RPMI8226 (cell line): ENCODE data around the gene LCE6A.

Experiments used
- DNase-seq: peaks from one replicate; pipeline ENCODE4 v3.0.0-alpha.2; 2015

The LCE6A gene, protein sequence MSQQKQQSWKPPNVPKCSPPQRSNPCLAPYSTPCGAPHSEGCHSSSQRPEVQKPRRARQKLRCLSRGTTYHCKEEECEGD

DNA sequence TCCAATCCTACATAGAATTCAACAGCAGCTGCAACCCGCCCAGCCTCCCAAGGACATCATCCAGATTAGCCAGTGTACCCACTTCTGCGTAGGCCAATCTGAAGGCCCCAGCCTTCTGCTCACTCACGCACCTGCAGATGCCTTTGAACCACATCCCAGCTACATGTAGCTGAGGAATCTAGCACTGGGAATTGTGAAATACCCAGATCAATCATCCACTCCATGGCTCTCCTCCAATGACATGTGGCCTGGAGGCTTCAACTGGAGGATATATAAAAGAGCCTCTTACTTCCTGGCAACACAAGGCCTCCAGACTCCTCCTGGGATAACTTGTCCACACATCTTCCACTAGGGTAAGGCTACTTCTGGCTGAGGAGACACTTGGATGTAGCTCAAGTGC lies at the start of gene LCE6A:
Gene LCE6A (plus strand): TSS at position 301 of the 400 bp plus-strand sequence. CDS start 665 bp downstream, outside the sequence.
- no peak for DNase-seq

DNA sequence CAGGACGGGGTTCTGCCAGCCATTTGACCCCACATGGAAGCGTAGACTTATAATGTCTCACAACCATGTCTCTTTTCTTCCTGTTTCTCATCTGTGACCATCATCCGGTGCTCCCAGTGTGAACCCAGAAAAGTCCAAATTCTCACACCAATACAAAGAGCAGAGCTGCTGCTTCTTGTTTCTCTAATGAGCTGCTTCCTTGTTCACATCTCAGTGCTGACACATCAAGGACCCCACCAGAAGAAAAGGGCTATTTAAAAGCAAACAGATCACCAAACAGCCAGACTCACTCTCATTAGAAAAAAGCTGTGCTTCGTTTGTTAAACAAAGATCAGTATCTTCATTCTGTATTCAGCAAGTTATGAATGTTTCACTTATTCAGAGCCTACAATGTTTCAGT lies 47.0 kb upstream of the LCE6A start:
- no peak for DNase-seq

DNA sequence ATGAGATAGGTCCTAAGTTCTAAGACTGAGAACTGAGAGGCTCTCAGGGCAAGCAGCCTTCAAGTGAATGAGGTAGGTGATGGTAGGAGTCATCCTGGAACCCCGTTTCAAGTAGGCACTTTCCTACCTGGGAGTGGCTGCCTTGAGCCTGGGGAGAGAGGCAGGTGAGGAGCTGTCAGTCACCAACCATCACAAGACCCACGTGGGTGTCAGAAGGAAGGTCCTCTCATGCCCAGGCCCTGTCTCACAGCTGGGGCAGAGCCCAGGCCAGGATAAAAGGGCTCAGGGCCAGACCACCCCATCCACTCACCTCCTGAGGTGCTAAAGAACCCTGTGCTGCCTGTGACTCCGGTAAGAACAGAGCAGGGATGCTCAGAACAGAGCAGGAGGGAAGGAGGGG lies 46.2 kb upstream of the LCE6A start, which contains the start of gene LCE1D:
Gene LCE1D (plus strand): TSS at position 301 of the 400 bp plus-strand sequence. CDS start 1,074 bp downstream, outside the sequence.
- DNase-seq: no peak

DNA sequence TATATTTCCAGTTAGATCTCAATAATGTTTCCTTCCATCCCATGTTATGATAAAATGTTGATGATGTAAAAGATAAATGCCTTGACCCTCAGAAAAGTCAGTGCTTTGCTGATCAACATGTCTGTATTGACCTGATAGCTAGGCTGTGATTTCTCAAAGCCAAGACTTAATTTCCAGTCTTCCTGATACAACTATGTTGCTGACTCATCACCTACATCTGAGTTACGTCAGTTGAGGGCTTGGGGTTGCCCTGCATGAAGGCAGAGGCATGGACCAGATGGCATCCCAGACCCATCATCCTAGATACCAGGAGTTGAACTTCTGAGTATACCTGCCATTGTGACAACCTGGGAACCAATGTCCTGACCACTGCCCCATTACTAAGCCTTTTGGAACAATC lies 41.3 kb upstream of the LCE6A start:
- no peak for DNase-seq

DNA sequence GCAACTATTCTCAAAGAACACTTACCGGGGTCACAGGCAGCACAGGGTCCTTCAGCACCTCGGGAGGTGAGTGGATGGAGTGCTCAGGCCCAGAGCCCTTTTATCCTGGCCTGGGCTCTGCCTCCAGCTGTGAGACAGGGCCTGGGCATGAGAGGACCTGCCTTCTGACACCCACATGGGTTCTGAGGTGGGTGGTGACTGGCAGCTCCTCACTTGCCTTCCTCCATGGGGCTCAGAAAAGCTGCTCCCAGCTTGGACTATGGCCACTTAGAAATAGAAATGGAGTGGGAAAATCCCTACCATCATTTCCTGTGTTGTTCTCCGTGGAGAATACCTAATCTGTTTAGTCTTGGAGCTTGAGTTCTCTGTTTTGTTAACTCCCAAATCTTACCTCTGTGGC lies 36.1 kb upstream of the LCE6A start, which contains the start of gene LCE1C:
Gene LCE1C (minus strand): TSS at position 76 of the 400 bp plus-strand sequence. CDS start 1,173 bp downstream, outside the sequence.
- DNase-seq: no peak

DNA sequence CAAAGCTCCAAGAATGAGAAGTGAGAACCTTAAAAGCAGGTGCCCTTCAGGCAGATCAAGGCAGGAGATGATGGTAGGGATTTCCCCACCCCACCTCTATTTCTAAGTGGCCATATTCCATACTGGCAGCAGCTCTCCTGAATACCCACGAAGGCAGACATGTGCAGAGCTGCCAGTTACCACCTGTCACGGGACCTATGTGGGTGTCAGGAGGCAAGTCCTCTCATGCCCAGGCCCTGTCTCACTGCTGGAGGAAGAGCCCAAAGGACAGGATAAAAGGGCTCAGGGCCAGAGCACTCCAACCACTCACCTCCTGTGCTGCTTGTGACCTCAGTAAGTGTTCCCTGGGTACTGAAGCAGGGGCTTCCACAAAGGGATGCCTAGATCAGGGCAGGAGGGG lies 31.6 kb upstream of the LCE6A start:
- no peak for DNase-seq

DNA sequence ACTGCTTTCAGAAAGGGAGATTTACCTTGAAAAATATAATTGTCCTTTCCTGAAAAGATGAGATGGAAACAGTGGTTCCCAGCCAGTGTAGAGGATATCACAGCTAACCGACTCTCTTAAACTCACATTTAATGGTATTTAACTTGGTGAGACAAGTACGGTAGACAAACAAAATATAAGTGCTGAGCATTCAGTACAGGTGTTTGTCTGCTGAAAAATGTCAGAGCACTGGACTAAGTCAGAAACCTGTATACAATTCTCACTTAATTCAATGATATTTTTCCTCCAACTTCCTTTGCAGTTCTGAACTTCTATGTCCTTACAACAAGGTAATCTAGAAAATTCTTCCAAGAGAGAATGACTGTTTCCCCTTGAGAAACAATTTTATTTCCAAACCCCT lies 31.0 kb upstream of the LCE6A start, which contains the start of gene LCE1B:
Gene LCE1B (plus strand): TSS at position 301 of the 400 bp plus-strand sequence. CDS start 476 bp downstream, outside the sequence.
- no peak for DNase-seq

DNA sequence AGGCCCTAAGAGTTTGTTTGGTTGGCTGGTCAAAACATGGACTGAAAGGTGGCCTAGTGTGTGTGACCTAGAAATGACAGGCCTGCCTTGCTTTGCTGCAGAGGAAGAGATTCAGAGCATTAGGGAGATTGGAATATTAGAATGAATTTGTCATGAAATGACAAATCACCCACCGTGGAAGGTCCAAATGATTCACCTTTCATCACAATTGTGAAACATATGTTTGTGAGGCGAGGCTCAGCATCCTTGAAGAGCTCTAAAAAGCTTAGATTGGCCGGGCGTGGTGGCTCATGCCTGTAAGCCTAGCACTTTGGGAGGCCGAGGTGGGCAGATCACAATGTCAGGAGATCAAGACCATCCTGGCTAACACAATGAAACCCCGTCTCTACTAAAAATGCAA lies 25.3 kb upstream of the LCE6A start:
- no peak for DNase-seq

DNA sequence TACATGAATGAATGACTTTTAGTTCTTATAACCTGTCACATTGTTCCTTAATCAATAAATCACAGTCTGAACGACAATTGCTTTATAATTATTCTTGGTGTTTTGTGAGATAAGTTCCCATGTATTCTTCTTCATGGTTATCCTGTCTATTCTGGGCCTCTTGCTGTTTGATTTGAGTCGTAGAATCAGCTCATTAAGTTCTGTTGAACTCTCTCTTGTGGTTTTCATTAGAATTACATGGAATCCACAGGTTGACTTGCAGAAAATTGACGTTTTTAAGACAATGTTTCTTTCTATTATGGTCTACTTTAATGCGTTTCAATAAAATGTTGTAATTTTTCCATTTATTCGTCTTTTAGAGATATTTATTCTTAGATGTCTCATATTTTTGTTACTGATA lies 19.4 kb upstream of the LCE6A start:
- no peak for DNase-seq

DNA sequence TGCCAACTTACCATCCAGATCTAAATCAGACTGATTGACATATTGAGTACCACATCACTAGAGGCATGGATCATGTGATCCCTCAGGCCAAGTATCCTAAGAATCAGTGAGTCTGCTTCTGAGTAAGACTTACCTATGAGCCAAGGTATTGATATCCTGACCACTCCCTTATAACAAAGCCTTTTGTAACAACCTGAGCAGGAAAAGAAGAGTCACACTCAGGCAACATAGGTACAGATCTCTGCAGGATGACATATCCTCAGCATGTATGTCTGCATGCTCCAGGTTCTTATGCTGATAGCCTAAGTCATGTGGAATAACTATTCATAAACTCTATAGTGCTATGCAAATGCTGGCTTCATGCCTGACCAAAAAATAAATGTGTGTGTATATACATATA lies 17.7 kb upstream of the LCE6A start:
- no peak for DNase-seq

DNA sequence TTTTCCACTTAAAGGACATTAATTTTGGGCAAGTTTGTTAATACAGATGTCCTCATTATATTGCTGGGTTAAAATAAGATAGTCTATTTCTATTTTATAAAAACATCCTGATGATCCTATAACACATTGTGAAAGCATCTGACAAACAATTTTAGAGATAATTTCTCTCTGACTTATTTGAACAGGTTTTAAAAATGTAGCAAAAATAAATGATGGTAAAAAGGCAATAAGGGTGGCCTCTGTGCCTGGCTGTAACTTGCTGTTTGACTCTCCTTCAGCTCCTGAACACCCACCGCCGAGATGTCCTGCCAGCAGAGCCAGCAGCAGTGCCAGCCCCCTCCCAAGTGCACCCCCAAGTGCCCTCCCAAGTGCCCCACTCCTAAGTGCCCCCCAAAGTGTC lies 15.5 kb upstream of the LCE6A start, which contains the start of gene LCE1A:
Gene LCE1A (plus strand): TSS at position 301 of the 400 bp plus-strand sequence. CDS start 0 bp downstream, at position 301.
- DNase-seq: no peak

DNA sequence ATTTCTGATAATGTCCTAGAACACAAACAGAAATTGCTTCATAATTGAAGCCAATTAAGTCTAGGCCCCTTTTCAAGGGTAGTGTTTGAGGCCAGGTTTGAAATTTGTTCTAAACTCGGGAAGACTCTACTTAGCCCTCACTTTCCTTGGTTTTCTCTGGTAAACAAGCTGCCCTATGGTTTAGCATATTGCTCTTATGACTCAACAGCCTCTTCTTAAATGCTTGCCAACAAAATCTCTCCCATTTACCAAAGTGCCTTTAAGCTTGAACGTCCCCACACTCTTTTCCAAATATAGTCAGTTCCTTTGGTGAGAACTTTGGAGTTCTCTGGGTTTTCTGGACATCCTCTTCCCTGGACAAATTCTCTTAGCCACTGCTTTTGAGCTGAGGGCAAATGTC lies 5.8 kb upstream of the LCE6A start:
- no peak for DNase-seq

DNA sequence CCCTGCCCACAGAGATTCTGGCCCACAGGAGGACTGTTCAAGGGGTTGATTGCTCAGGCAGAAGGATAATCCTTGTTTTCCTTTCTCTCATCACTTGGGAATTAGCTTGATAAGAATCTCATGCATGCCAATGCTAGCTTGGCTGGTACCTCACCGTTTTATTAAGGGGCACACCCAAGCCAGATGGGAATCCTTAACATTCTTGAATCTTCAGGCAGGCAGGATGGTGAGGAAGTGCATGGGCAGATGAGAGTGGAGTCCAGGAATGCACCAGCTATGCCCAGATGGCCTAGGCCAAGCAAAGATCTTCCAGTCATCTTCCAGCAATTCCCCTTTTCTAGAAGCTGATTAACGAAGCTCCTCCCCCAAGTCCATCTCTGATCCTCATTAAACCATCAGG lies 13.0 kb downstream of the LCE6A start:
- no peak for DNase-seq

DNA sequence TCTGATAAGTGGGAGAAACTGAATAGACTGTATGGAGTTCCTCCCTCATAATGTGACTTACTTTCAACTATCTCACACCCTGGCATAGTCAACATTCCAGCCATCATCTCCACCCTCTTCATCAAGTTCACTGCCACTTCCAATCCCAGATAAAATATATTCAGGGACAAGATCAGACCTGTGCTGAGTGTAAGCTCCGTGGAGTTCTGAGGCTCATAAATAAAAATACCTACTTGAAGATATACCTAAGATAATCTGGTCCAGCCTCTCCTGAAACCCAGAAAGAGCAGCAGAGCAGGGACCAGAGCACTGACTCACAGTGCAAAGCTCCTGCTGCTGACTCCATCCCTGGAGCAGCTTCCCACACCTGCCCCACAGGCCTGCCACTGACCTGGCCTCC lies 15.4 kb downstream of the LCE6A start:
- DNase-seq: no peak

DNA sequence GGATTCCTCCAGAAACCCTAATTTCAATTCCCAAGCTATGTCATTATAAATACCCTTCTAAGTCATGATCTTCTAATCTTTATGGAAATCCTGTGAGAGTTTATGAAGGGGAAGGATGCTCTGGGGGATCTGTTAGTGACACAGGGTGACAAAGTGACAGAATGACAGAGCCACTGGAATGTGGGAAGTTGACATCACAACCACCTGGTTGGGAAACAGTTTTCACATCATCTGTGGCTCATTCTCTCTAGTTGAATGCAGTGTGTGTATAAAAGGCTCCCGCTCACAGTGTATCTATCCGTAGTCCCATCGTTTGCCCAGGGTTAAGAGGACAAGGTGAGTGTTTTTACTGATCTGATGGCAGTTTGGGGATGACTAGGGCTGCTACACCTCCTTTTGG lies 17.0 kb downstream of the LCE6A start, which contains the start of gene LCE7A:
Gene LCE7A (plus strand): TSS at position 301 of the 400 bp plus-strand sequence. CDS start 702 bp downstream, outside the sequence.
- DNase-seq: no peak

DNA sequence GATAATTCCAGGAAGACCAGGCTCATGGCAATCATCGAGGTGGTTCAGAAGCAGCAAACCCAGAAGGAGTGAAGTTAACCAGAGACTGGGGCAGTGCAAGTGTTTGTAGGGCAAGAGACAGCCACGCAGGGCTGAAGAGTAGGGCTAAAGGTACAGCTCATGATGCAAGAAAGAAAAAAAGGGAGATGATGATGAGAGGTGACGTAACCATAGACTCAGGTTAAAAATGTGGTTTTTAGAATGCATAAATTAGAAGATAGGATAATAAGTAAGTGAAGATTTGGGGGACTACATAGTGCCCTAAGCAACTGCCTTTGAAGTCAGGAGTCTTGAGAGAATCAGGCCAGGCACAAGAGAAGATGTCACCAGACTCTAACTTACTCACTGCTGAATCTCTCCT lies 17.5 kb downstream of the LCE6A start:
- no peak for DNase-seq

DNA sequence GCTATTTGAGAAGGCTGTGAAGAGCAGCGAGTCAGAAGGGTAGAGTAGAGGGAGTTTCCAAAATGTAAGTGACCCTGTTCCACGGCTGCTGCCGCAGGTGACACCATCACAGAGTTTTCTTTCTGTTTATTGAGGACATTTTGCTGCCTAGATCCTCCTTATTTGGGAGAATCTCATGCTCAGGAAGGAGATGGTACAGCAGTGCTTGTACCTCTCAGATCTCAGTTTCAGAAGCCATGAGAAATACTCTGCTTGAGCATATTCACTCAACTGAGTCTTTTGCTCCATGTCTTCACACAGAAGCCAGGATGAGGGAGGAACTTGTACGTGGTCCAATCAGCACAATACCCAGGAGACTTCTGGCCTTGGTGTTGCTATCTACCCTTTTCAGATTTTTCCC lies 18.7 kb downstream of the LCE6A start:
- DNase-seq: no peak

DNA sequence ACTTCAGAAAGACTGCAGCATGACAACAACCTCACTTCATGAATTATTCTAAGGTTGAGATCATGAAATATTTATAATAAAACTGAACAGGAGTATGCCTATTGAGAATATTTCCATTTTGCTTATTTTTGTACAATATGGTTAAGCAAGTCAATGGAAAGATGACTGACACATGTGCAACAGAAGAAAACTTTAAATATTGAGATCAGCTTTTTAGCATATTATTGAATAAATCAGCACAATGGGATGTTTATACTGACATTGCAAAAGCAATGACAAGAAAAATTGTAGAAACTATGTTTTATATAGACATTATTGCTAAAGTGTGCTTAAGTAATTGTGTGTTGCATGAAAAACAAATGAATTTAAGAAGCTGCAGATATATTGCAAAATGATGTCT lies 21.8 kb downstream of the LCE6A start:
- DNase-seq: no peak

DNA sequence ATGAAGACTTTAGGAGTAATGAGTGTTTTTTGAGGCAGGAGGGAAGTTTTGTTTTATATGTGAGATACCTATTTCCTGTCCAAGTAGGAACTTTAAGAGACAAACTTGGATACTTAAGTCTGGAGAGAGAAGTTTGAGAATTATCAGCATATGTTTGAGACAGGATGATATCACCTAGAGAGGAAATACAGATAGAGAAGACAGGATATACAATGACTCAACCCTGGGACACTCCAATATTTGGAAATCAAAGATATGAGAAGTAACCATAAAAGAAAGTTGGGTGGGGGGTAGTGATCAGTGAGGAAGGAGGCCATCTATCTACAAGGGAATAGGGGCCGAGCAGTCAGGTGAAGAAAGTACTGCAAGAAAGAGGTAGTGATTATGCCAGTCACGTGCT lies 23.7 kb downstream of the LCE6A start:
- DNase-seq: no peak

DNA sequence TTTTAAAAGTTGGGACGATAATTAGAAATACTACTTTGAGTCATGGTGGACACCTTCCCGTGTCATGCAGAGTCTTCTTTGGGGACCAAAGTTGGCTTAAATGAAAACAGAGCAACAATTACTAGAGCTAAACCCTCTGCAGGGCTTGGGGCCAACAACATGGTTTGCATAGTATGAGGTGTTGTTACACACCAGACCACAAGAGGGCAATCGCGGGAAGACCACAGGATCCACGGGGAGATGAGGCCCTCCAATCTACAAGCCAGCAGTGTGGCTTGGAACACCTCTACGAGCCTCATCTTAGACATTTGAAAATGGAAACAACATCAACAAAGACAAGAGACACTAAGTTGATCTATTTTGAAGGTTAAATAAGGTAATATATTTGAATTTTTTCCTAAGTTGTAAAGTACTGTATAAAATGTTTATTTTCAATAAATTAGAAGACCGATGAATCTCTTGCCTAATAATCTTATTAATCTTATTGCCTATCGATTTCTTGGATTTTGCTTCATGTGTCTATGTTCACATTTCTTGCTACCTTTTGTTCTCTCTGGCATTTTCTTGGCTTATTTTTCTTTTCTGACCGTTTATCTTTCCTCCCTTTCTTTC lies 27.3 kb downstream of the LCE6A start:
- DNase-seq: peak; percentile 80

DNA sequence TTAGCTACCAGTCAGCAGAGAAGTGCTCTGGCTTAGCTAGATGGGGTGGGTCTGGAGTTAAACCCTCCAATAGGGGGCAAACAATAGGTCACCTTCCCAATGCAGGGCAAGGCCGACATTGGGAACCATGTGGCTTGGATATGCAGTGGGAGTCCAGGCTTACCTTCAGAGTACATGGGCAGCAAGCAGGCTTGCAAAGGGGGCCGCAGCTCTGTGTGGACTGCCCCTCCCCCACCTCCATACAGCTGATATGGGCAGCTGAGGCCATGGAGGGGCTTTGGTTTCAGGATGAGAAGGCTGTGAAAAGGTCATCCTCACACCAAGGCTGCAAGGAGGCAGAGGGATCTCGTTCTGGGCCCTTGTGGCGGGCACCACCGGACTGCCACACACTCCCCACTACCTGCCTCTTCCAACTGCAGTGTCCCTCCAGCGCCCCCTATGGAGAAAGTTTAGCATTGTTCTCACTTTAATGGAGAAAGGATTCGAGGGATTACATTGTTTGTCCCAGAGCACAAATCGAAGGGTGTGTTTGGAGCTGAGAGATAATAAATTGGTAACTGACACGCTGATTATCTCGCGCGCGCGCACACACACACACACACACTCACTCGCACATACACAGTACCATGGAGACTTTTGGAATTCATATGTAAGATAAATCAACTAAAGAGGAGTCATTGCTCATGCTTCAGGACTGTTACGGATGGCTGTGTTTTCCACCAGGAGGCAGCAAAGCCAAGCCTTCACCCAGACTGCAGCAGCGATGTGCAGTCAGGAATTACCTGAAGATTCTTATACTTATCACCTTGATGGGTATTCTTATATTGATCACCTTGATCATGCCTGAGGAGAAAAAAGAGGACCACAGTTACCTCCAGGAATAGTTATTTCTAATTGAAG lies 28.4 kb downstream of the LCE6A start:
- DNase-seq: peak; percentile 48

DNA sequence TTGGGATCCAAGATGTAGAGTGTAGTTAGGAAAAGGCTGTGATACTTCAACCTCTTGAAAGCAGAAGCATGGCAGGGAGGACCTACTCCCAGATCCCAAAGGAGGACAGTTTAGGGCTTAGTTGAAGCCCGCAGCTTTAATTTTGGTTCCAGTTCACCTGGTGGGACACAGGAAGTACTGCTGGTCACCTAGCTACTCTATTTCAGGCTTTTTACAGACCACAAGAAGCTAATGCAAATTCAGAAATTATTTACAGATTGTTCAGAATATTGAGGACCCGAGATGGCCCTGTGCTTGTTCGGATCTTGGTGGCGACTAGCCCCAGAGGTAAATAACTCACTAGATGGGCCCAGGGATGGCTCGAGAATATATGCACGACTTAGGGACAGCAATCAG lies 29.1 kb downstream of the LCE6A start:
- DNase-seq: no peak

DNA sequence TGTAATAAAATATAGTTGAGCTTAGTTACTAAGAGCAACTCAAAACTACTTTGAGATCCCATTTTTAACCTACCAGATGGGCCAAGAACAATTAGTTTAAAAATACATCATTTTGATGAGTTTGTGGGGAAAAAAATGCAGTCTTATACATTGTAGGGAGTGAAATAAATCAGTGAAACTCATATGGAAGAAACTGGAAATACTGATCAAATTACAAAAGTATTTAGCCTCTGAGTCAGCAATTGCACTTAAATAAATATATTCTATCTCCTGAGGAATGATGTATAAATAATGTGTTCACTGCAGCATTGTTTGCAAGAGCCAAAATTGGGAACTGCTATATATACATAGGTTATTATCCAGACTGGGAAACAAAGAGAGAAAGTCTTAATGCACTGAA lies 30.8 kb downstream of the LCE6A start:
- no peak for DNase-seq

DNA sequence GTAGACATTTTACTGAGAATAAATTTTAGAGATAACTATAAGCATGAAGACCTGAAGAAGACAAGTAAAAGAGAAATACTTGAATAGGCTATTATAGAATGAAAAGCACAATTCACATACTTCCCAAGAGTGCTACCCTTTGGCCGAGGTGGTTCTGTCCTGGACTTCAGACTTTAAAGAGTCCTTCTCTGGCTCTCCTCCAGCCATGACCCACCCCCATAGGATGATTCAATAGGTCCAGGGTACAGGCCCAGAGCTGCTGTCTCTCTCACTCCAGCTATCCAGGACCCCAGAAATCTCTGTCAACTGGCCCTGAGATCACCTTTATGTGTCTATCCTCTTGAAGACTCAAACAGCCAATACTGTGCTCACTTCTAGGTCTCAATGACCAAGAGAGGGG lies 34.2 kb downstream of the LCE6A start:
- no peak for DNase-seq
